Measurements from ENCODE around the gene TMEM270.

DNA sequence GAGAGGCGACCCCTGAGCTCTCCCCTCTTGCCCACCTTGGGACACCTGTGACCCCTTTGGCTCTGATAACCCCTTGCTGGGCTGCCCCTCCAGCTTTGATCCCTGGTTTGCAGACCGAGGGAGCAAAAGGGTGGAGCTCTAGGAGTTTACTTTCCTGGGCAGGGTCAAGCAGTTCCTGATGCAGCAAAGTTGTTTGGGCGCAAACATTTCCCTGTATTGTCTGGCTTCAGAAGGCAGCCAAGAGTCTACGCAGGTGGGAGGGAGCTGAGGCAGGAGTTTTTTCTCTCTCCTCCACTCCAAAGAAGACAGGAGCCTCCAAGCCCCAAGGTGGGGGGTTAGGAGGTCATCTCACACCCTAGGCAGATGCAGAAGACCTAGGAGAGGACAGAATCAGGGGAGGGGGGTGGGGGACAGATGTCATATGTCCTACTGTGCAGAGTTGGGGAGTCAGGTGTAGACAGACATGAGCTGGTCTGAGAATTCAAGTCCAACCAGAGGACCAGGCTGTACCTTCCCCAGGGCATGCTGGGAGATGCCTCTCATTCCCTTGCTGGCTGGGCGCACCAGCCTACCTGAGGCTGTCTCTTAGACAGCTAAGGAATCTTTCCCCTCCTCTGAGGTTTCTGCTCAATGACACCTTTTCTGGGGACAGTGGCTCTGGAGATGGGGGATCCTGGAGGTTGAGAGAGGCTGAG lies 20.5 kb downstream of the TMEM270 start:
- TF ChIP-seq CTCF (IDR thresholded peaks at IDR 0.05) (no peak), EP300 (IDR thresholded peaks at IDR 0.05; ENCODE audit: borderline replicate concordance in 1 of 2, low read depth in 1 of 2, low read length in 1 of 2) (no peak), EZH2phosphoT487 (IDR thresholded peaks at IDR 0.05; ENCODE audit: borderline replicate concordance, low read depth) (no peak), TCF12 (IDR thresholded peaks at IDR 0.05) (no peak), CHD2 (IDR thresholded peaks at IDR 0.05; ENCODE audit: low read length, partially characterized antibody) (no peak), ZBTB33 (IDR thresholded peaks at IDR 0.05; ENCODE audit: borderline replicate concordance, low read depth) (no peak)
- TF ChIP-seq, protein P1, sequence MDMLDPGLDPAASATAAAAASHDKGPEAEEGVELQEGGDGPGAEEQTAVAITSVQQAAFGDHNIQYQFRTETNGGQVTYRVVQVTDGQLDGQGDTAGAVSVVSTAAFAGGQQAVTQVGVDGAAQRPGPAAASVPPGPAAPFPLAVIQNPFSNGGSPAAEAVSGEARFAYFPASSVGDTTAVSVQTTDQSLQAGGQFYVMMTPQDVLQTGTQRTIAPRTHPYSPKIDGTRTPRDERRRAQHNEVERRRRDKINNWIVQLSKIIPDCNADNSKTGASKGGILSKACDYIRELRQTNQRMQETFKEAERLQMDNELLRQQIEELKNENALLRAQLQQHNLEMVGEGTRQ (IDR thresholded peaks at IDR 0.05; ENCODE audit: borderline replicate concordance, low read depth, low read length), result no peak
- TF ChIP-seq, protein P2, sequence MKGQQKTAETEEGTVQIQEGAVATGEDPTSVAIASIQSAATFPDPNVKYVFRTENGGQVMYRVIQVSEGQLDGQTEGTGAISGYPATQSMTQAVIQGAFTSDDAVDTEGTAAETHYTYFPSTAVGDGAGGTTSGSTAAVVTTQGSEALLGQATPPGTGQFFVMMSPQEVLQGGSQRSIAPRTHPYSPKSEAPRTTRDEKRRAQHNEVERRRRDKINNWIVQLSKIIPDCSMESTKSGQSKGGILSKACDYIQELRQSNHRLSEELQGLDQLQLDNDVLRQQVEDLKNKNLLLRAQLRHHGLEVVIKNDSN (IDR thresholded peaks at IDR 0.05; ENCODE audit: borderline replicate concordance, low read depth), result no peak

All from SK-N-SH (cell line).